Measurements from ENCODE around the gene ITPRIPL2.

ITPRIPL2 gene

GRCh38 chr16:19073863-19074262 is 39.9 kb upstream of the ITPRIPL2 start:
- Histone ChIP-seq H3K36me3 (ENCODE audit: insufficient read depth, low read length) (no peaks in the 10 kb centered on the region; the same call in 1 of the 2 replicates), H3K9me2 (replicated peaks; ENCODE audit: low read depth, low read length) (no peaks in the 10 kb centered on the region), H3K9me3 (ENCODE audit: insufficient read depth, low read depth, low read length) (no peaks in the 10 kb centered on the region), H4K20me1 (ENCODE audit: insufficient read depth, low read length, poor library complexity, severe bottlenecking) (no peaks in the 10 kb centered on the region), H3K4me1 (ENCODE audit: insufficient read depth, low read length, poor library complexity, severe bottlenecking) (peaks cover 4% of the 10 kb centered on the region), H3K79me2 (ENCODE audit: insufficient read depth, low read length) (peaks cover 4% of the 10 kb centered on the region; the same call in 1 of the 2 replicates), H2AFZ (ENCODE audit: low read length) (no peak overlapping the region), H3K4me2 (ENCODE audit: low read depth, low read length, poor library complexity, severe bottlenecking) (no peak overlapping the region), H3F3A (ENCODE audit: low read depth) (no peaks in the 10 kb centered on the region), H3K9ac (ENCODE audit: low read depth, low read length, poor library complexity, severe bottlenecking) (no peak overlapping the region), H3K27me3 (ENCODE audit: insufficient read depth, low read length, poor library complexity, severe bottlenecking) (no peaks in the 10 kb centered on the region), H3K4me3 (ENCODE audit: low read length, poor library complexity, severe bottlenecking) (no peak overlapping the region)
- TF ChIP-seq CTCF (conservative IDR thresholded peaks at IDR 0.05; ENCODE audit: low read length) (no peak), EZH2phosphoT487 (IDR thresholded peaks at IDR 0.05; ENCODE audit: borderline replicate concordance) (no peak)

- Histone ChIP-seq H2AFZ (ENCODE audit: low read length) (no peak overlapping the region), H3K9me3 (ENCODE audit: insufficient read depth, low read depth, low read length) (no peaks in the 10 kb centered on the region), H3K9me2 (replicated peaks; ENCODE audit: low read depth, low read length) (no peaks in the 10 kb centered on the region), H4K20me1 (ENCODE audit: insufficient read depth, low read length, poor library complexity, severe bottlenecking) (no peaks in the 10 kb centered on the region), H3K79me2 (ENCODE audit: insufficient read depth, low read length) (no peaks in the 10 kb centered on the region), H3F3A (ENCODE audit: low read depth) (no peaks in the 10 kb centered on the region), H3K36me3 (ENCODE audit: insufficient read depth, low read length) (peaks cover 4% of the 10 kb centered on the region; the same call in 1 of the 2 replicates), H3K4me1 (ENCODE audit: insufficient read depth, low read length, poor library complexity, severe bottlenecking) (no peaks in the 10 kb centered on the region), H3K4me3 (ENCODE audit: low read length, poor library complexity, severe bottlenecking) (no peak overlapping the region), H3K9ac (ENCODE audit: low read depth, low read length, poor library complexity, severe bottlenecking) (no peak overlapping the region), H3K4me2 (ENCODE audit: low read depth, low read length, poor library complexity, severe bottlenecking) (no peak overlapping the region), H3K27me3 (ENCODE audit: insufficient read depth, low read length, poor library complexity, severe bottlenecking) (no peaks in the 10 kb centered on the region)
- no peak for TF ChIP-seq EZH2phosphoT487 (IDR thresholded peaks at IDR 0.05; ENCODE audit: borderline replicate concordance)
- TF ChIP-seq CTCF (conservative IDR thresholded peaks at IDR 0.05; ENCODE audit: low read length), result no peak
Measured at GRCh38 chr16:19075511-19075910, 38.3 kb upstream of the ITPRIPL2 start.

- Histone ChIP-seq H2AFZ (ENCODE audit: low read length) (no peak overlapping the region), H4K20me1 (ENCODE audit: insufficient read depth, low read length, poor library complexity, severe bottlenecking) (no peaks in the 10 kb centered on the region), H3K4me1 (ENCODE audit: insufficient read depth, low read length, poor library complexity, severe bottlenecking) (no peaks in the 10 kb centered on the region), H3K9ac (ENCODE audit: low read depth, low read length, poor library complexity, severe bottlenecking) (no peak overlapping the region), H3K79me2 (ENCODE audit: insufficient read depth, low read length) (no peaks in the 10 kb centered on the region), H3K36me3 (ENCODE audit: insufficient read depth, low read length) (peaks cover 4% of the 10 kb centered on the region; the same call in 1 of the 2 replicates), H3K27me3 (ENCODE audit: insufficient read depth, low read length, poor library complexity, severe bottlenecking) (no peaks in the 10 kb centered on the region), H3F3A (ENCODE audit: low read depth) (no peaks in the 10 kb centered on the region), H3K4me3 (ENCODE audit: low read length, poor library complexity, severe bottlenecking) (no peak overlapping the region), H3K4me2 (ENCODE audit: low read depth, low read length, poor library complexity, severe bottlenecking) (no peak overlapping the region), H3K9me2 (replicated peaks; ENCODE audit: low read depth, low read length) (no peaks in the 10 kb centered on the region), H3K9me3 (ENCODE audit: insufficient read depth, low read depth, low read length) (no peaks in the 10 kb centered on the region)
- TF ChIP-seq EZH2phosphoT487 (IDR thresholded peaks at IDR 0.05; ENCODE audit: borderline replicate concordance) (no peak), CTCF (conservative IDR thresholded peaks at IDR 0.05; ENCODE audit: low read length) (no peak)
Measured at GRCh38 chr16:19077879-19078278, 35.9 kb upstream of the ITPRIPL2 start.

Data from Loucy (cell line).